HL-60 (cell line): Measurements from ENCODE around the gene SH3BP5.

Source experiments
- DNase-seq, 2 experiments: peaks; one replicate each; pipeline ENCODE4 v3.0.0-alpha.2; 2010 to 2020; ENCODE audit warnings: low read depth in 1 of 2, low spot score in 1 of 2
- H3K27ac ChIP-seq: fragments of 250-450 bp; sonication (Bioruptor Pico); replicated peaks from 2 replicates; pipeline ENCODE4 v1.5.1; 2020; ENCODE audit warnings: mild to moderate bottlenecking, moderate library complexity
- H3K27me3 ChIP-seq: fragments of 250-450 bp; sonication (Bioruptor Pico); 2 replicates; pipeline ENCODE4 v1.5.1; 2021; ENCODE audit warnings: mild to moderate bottlenecking, moderate library complexity; ENCODE audit not compliant: insufficient read depth, poor library complexity, severe bottlenecking
- H3K4me3 ChIP-seq: replicated peaks from 2 replicates; pipeline ENCODE4 v1.5.1; 2011; ENCODE audit warnings: mild to moderate bottlenecking, control low read depth, low read length; ENCODE audit not compliant: insufficient read depth
- CTCF ChIP-seq: IDR thresholded peaks from one replicate; pipeline ENCODE4 v1.5.1; 2011; ENCODE audit warnings: low read length, control low read depth, inconsistent platforms; ENCODE audit not compliant: insufficient read depth
- GABPA ChIP-seq: IDR thresholded peaks from 2 replicates; pipeline ENCODE4 v1.6.1; 2012; ENCODE audit warnings: low read depth
- POLR2AphosphoS5 ChIP-seq: IDR thresholded peaks from 2 replicates; pipeline ENCODE4 v1.6.1; 2012; ENCODE audit warnings: low read depth
- REST ChIP-seq: IDR thresholded peaks from 2 replicates; pipeline ENCODE4 v1.6.1; 2012; ENCODE audit warnings: low read depth; ENCODE audit not compliant: insufficient replicate concordance
- SPI1 ChIP-seq: IDR thresholded peaks from 2 replicates; pipeline ENCODE4 v1.6.1; 2012; ENCODE audit warnings: low read depth, mild to moderate bottlenecking, borderline replicate concordance

SH3BP5 gene

DNA sequence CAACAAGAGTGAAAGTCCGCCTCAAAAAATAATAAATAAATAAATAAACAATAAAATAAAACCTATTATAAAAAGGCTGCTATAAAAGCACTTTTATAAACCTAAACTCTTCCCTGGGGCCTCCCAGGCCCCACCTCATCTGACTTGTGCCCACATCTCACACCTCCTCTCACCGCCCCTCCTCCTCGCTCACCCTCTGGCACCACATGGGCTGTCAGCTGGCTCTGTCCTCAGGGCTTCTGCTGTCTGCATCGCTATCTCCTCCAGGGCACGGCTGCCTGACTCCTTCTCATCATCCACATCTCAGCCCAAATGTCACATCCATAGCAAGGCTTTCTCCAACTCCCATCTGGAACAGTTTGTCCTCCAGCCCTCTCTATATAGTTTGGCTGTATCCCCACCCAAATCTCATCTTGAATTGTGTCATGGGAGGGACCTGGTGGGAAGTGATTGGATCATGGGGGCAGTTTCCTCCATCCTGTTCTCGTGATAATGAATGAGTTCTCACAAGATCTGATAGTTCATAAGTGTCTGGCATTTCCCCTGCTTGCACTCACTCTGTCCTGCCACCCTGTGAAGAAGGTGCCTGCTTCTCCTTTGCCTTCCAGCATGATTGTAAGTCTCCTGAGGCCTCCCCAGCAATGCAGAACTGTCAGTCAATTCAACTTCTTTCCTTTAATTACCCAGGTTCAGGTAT, 8.8 kb upstream of the SH3BP5 start:
- no peak for DNase-seq
- Histone ChIP-seq H3K27ac (peak overlapping the region; percentile 48), H3K4me3 (no peak overlapping the region), H3K27me3 (no peaks in the 10 kb centered on the region)
- no peak for TF ChIP-seq REST
- no peak for TF ChIP-seq GABPA
- TF ChIP-seq SPI1: no peak
- TF ChIP-seq POLR2AphosphoS5: no peak
- TF ChIP-seq CTCF: no peak

- Histone ChIP-seq H3K27ac (no peak overlapping the region), H3K4me3 (no peak overlapping the region), H3K27me3 (no peaks in the 10 kb centered on the region)
- TF ChIP-seq GABPA (no peak), POLR2AphosphoS5 (no peak), SPI1 (no peak), CTCF (no peak), REST (no peak)
- peak in 1 of 2 experiments; percentile 57 for DNase-seq
Measured at GRCh38 chr3:15339786-15340215, 7.4 kb upstream of the SH3BP5 start.

DNA sequence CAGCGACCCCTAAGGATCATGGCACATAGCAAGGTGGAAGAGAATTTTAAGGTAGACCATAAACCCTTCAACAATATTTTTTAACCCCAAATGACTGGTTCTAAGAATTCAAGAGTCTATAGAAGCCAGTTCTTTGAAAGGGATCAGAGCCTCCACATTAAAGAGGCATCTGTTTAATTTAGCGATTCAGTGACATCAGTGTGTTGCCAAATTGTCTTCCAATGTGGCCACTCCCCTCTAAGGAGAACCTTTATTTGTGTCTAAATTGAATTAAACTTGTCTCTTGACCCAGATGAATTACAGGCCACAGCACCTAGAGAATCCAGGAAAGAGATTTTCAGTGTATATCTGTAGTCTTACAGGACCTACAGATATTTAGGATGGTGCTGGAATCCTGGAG, 6.6 kb upstream of the SH3BP5 start:
- TF ChIP-seq SPI1 (no peak), REST (no peak), POLR2AphosphoS5 (no peak), CTCF (no peak), GABPA (no peak)

More for the DNA sequence above, 6.6 kb upstream of the SH3BP5 start:
- DNase-seq: no peak
- no peaks in the 10 kb centered on the region for H3K27me3 ChIP-seq
- H3K4me3 ChIP-seq: no peak overlapping the region
- H3K27ac ChIP-seq: no peak overlapping the region
